ENCODE data around the gene DNAJB4. TPM values are rescaled to one million over a fixed set of nuclear protein-coding genes. Genes with fewer than 3 reads are reported as not detected.

DNAJB4 gene
- total and polyA plus RNA-seq, 2 of the 8 experiments (the other 6 are each of a cell fraction or from before 2014, with no cell fraction given), result 6.6 to 21.8 TPM

DNA sequence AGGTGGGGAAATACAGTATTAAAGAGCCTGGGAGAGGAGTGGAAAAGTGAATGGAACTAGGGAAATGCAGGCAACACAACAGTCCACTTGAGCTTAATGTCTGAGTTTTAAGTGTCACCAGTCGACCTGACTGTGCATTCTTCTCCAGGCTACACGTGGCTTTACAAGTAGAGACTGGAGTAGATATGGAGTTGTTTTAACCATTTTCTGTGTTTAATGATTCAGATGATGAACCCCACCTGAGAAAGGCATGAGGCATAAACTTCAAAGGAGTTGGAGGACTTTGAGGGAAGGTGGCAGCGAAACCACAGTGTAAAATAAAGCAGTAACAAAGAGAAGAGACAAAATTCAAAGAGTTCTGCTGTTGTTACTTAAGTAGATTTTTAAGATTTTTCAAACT is 38.4 kb upstream of the DNAJB4 start:
- TF ChIP-seq BACH1 (IDR thresholded peaks at IDR 0.05; ENCODE audit: low read length) (no peak), TEAD4 (IDR thresholded peaks at IDR 0.05; ENCODE audit: low read depth, low read length) (no peak), TCF12 (IDR thresholded peaks at IDR 0.05; ENCODE audit: low read depth, low read length) (no peak), RFX5 (IDR thresholded peaks at IDR 0.05; ENCODE audit: borderline replicate concordance, low read depth, low read length) (no peak)
- no peak overlapping the region for H2BK12ac ChIP-seq (ENCODE audit: low read depth, low read length)
- no peak overlapping the region for H3K18ac ChIP-seq (ENCODE audit: extremely low read depth, low read length)
- peaks cover 17 to 77% of the 10 kb centered on the region in 2 experiments for H3K79me2 ChIP-seq (ENCODE audit: control insufficient read depth in 1 of 2, insufficient read depth in 2 of 2, low read length in 2 of 2)
- H3K14ac ChIP-seq (ENCODE audit: insufficient read length), result no peak overlapping the region
- no peak for DNase-seq (ENCODE audit: low read depth in 1 of 2, low spot score in 2 of 2)
- 96% methylated on average over 3 of the region's 3 CpGs; no CpG with 5 or more reads in 1 of the 2 experiments for WGBS, 2 experiments (ENCODE audit: extremely low coverage in 1 of 2, insufficient coverage in 1 of 2, insufficient read length in 1 of 2, insufficient replicate concordance in 2 of 2, low coverage in 1 of 2, low lambda C conversion rate in 2 of 2, missing lambda C conversion rate in 1 of 2)
- no peaks in the 10 kb centered on the region for H3K4me1 ChIP-seq (replicated peaks in 1 of 4; ENCODE audit: control insufficient read depth in 3 of 4, insufficient read depth in 4 of 4, low read length in 3 of 4)
- no peak overlapping the region for H3K4me3 ChIP-seq (ENCODE audit: extremely low read depth in 1 of 4, insufficient read depth in 2 of 4, low read depth in 3 of 4, low read length in 4 of 4)
- peaks cover 42 to 100% (median 74%) of the 10 kb centered on the region in 4 experiments for H3K36me3 ChIP-seq (ENCODE audit: control insufficient read depth in 2 of 4, insufficient read depth in 4 of 4, low read length in 3 of 4)
- ChIA-PET CTCF (ENCODE audit: partially characterized antibody) (interaction anchor here (0.6 to 1.8 kb wide), 3 partner anchors 11 to 163 kb away, joined by 3 read pairs; no protein-coding TSS in a partner anchor), POLR2A (ENCODE audit: partially characterized antibody) (interaction anchor here (0.8 to 5.9 kb wide), 5 partner anchors 11 to 19 kb away, joined by 3 to 57 read pairs (median 15); partner anchors contain the start of gene FUBP1)
- H3K4ac ChIP-seq (replicated peaks; ENCODE audit: insufficient read length, low read depth, low read length), result no peak overlapping the region
- H4K20me1 ChIP-seq (replicated peaks in 1 of 2; ENCODE audit: control insufficient read depth in 1 of 2, insufficient read depth in 2 of 2, low read length in 2 of 2), result peaks cover 7 to 15% of the 10 kb centered on the region in 2 experiments
- peaks cover 3% of the 10 kb centered on the region for H3K79me1 ChIP-seq (ENCODE audit: low read depth, low read length)
- H3K9ac ChIP-seq (replicated peaks in 1 of 4; ENCODE audit: extremely low read depth in 1 of 4, low read depth in 3 of 4, low read length in 3 of 4), result no peak overlapping the region
- no peak overlapping the region for H4K8ac ChIP-seq (ENCODE audit: extremely low read depth, insufficient read depth, low read length)
- no peaks in the 10 kb centered on the region for H3K9me3 ChIP-seq (ENCODE audit: insufficient read depth in 2 of 2, low read depth in 1 of 2, low read length in 1 of 2)
- H3K23me2 ChIP-seq (ENCODE audit: low read depth, low read length), result no peaks in the 10 kb centered on the region
- H3K4me2 ChIP-seq (ENCODE audit: insufficient read depth in 1 of 2, low read depth in 2 of 2, low read length in 2 of 2), result no peak overlapping the region
- no peak overlapping the region for H2AK5ac ChIP-seq (ENCODE audit: low read depth, low read length)
- no peak overlapping the region for H4K5ac ChIP-seq (ENCODE audit: insufficient read length, low read depth, low read length)
- H2AFZ ChIP-seq (ENCODE audit: low read length), result no peak overlapping the region
- H3K27ac ChIP-seq (ENCODE audit: low read depth, low read length), result no peak overlapping the region; the same call in 1 of the 2 replicates
- FAIRE-seq, result no peak
- no peaks in the 10 kb centered on the region for H3K27me3 ChIP-seq (replicated peaks in 1 of 4; ENCODE audit: control insufficient read depth in 3 of 4, extremely low read depth in 1 of 4, insufficient read depth in 3 of 4, low read length in 3 of 4)
- no peak overlapping the region for H2BK15ac ChIP-seq (ENCODE audit: low read length)
- no peak overlapping the region for H3K56ac ChIP-seq (replicated peaks; ENCODE audit: insufficient read length, low read depth, low read length)
- no peak overlapping the region for H2BK5ac ChIP-seq (ENCODE audit: low read depth, low read length)
- H4K91ac ChIP-seq (replicated peaks; ENCODE audit: insufficient read length, low read length), result no peak overlapping the region
- no peak overlapping the region for H3K23ac ChIP-seq (ENCODE audit: insufficient read length)
- H2BK120ac ChIP-seq (replicated peaks; ENCODE audit: low read depth, low read length), result no peak overlapping the region
- H2BK20ac ChIP-seq (ENCODE audit: low read length), result no peak overlapping the region
